Effector CD8-positive, alpha-beta T cell (primary cell): Measurements from ENCODE around the gene NUDT12.

Experiments used
- DNase-seq: peaks from one replicate; lab custom pipeline; 2025; lab: John Stamatoyannopoulos, UW

Gene NUDT12

DNA sequence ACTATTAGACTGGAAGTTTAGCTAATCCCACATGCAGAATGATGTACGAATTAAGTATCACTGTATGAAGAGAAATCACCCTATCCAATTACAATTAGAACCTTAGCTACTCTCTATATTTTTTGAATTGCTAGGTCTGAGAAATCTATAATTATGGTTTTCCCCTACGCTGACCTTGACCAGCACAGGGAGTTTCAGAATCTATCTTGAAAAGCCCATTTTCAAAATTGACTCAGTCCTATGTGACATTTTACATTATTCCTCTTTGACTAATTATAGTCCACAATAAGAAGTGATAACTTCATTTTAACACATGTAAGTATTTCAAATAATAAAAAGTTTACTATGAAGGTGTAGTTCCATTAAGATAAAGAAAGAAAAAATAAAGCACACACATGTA, 21.5 kb downstream of the NUDT12 start:
- no peak for DNase-seq

DNA sequence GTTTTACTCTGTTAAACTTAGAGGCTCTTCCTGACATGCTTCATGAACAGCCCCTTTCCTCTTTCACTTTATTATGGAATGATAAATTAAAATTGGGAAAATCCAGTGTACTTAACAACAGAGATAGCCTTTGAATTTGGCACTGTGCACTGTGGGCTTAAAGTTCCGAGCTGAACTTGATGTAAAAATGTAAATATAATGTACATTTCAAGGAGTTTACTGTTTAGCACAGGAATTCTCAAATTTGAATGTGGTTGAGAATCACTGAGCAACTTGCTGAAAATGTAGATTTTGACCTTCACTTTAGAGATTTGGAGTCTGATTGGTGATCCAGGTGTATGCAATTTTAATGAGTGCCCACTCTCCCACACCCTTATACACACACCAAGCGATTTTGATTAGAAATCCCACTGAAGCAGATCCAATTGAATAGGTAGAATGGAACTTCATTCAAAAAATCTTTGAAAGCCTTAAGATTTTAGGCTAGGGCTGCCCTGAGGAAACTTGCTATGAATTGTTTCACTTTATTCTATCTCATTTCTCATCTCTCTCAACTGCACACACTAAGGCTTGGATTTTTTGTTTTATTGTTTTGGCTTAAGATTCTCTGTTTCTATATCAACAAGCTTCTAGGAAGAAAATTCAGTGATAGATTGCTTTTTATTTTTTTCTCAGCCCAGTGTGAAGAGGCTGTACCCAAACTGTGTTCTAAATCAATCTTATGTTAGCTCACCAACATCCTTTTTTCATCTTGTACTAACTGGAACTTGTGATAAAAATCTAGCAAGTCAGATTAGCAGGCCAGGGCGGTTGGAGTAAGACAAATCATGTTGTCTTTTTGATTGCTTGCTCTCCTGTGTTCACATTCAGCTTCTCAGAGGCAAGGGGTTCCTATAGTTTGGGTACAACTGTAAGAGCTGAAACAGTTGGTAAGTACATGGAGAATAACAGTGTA, 22.9 kb downstream of the NUDT12 start:
- no peak for DNase-seq

DNA sequence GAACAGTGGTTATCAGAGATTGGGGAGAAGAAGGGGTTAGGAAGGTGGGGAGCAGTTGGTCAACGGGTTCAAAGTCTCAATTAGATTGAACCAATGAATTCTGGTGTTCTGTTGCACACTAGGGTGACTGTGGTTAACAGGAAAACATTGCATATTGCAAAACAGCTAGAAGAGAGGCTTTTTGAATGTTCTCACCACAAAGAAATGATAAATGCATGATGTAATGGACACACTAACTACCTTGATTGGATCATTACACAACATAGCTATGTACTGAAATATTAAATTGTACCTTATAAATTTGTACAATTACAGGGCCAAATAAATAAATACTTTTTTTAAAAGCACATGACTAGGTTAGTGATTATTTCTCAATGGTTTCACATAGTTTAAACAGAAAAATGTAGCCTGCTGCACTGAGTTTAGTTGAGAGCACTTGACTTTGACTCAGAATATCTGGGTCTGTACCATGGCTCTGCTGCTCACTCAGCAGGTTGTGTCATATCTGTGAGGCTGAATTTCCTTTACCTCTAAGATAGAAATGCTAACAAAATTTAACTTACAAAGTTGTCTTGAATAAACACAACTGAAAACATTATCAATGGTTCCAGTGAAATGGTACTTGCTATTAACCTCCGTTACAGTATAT, 30.4 kb downstream of the NUDT12 start:
- DNase-seq: no peak

DNA sequence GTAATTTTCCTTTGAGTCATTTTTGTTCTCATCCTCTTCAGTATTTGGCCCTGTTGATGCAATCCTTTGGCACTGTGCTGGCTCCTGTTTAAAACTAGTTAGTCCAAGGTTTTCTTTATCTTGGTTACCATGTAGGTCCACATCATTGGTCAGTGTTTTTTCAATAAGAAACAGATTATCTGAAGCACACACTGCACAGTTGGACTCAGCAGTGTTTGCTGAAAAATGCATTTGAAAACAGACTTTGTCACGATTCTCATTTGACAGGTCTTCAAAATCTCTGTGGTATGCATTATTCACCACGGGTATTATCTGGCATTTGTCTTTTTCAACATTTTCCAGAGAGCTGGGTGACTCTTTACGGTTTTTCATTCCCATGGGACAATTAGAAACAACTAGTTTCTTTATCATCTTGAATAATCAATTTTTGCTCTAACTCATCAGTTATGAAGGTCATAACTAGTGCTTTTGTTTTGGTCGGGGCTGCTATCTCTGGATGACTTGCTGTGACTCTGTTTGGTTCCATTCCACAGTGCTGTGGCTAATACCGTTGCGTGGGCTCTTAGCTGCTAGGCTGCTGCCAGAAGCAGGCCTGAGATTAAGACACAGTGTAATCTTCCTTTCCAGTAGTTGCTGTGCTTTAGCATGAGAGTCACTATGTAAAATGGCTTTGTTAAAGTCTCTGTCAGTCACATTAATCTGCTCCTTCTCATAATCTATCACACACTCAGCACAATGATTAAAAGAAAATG, 36.2 kb downstream of the NUDT12 start:
- DNase-seq: no peak

DNA sequence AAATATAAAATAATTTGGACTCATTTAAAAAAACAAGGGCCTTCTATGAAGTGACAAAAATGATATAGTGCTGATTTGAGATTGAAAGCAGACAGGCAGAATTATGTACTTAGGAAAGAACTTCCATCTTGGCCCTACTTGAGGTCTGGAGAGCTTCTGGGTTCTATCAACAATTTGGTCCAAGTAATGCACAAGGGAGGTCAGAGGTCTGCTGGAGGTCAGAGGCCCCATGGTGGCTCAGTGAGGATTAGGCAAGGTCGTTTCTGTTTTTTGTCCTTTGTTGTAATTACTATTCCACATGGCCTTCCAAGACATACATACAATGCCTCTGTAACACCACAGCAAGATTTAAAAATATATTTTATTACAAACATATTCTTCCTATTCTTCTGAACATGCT, 37.2 kb downstream of the NUDT12 start:
- no peak for DNase-seq

DNA sequence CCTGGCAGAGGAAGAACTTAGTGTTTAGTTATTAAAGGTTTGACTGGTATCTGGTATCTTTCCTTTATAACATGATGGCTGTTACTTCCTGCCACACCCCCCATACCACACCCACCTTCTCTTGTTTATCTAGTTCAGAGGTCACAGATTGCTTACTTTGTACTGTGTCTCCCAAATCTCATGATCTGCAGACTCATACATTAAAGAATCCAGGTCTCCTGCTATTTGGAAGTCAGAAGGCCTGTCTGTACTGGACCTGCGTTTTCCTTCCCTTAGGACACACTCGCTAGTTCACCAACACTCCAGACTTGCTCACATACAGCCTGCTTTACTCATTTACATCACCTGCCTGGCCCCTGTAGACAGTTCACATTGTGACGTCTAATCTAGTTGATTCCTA, 39.3 kb downstream of the NUDT12 start:
- no peak for DNase-seq

DNA sequence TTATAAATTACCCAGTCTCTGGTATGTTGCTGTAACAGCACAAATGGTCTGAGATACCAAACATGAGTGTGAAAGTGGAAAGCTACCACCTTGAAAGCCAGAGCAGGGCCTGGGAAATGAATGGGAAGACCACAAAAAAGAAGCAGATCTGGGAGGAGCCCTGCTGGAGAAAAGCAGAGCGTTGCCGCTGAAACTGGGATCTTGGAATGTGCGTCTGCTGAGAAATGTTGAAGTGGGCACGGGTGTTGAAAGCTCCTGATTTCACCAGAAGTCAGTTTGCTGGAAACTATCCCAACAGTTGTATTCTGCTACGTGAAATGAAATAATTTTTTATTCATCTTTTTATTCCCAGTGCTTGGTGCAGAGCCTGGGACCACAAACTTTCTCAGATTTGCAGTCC, 40.0 kb downstream of the NUDT12 start:
- no peak for DNase-seq

DNA sequence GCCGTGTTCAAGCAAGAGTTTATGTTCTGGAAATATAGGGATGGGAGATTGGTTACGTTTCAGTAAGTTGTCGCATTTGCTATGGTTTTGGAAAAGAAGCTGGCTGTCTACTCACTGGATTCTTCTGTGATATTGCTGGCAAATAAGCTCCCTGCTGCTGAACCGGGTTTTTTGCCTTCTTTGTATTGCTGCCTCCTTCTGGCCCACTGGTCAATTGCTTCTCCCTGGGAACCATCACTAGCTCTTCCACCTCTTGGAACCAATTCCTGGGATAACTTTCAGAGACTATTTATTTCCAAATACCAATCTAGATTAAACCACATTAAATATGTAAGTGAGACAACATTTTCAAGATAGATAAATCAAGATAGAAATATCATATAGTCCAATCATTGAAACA, 43.0 kb downstream of the NUDT12 start:
- no peak for DNase-seq

DNA sequence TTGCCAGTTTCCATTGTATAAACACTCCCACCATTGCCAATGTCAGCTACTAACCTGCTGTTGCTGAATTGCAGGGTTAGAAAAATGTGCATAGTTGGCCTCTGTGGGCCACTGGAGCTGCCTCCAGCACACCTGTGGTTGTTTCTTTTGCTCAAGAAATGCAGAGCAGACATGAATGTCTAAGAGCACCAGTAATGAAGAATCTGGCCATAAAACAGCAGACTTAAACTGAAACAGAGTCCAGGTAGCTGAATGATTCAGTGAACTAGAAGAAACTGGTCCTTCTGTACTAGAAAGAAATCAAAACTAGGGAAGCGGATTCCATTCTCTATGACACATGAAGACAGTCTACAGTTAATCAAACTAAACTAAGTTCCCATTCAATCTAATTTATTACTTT, 48.2 kb downstream of the NUDT12 start:
- no peak for DNase-seq

DNA sequence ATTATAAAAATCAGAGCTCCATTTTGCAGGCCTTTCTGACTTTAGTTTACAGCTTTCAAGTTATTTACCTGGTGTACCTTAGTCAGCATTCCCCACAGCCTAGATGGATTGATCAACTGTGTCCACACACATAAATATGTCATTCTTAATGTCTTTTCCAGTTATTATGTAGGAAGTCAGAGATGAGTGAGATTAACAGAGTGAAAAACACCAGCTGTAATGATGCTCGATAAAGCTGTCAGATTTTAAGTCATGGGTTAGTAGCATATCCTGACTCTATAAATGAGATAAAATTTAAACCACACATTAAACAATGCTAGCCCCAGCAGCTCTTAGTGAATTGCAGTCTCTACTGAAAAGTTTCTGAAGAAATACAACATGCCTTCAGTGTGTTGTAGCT, 48.9 kb downstream of the NUDT12 start:
- no peak for DNase-seq

DNA sequence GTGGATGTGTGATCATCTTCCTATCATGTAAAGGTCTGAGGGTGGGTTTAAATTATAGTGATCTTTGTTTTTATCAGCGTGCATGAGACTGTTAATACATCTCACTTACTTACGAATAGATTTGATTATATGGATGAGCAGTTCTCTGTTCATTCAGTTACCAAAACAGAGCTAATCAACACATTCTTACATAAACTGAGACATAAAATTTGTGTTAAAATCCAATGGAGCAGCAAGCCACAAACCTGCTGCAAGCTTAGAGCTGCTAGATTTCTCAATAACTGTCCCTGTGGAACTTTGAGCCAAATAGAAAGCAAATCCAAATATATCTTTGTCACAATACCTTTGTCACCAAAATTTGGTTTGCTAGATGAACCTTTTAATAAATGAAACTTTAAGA, 50.1 kb downstream of the NUDT12 start:
- no peak for DNase-seq

DNA sequence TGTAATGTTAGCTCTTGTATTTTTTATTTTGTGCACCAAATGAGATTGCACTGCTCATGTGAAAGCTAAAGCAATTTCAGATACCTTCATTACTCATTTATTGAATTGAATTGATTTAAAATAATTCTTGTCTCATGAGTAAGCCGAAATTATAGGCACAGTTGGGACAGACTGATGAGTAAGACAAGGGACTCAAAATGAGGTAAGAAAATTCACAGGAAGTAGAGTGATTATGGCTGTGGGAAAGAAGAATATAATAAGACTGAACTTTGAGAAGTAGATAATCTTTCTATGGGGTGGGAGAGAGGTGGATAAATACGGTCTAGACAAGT, 51.1 kb downstream of the NUDT12 start:
- no peak for DNase-seq

DNA sequence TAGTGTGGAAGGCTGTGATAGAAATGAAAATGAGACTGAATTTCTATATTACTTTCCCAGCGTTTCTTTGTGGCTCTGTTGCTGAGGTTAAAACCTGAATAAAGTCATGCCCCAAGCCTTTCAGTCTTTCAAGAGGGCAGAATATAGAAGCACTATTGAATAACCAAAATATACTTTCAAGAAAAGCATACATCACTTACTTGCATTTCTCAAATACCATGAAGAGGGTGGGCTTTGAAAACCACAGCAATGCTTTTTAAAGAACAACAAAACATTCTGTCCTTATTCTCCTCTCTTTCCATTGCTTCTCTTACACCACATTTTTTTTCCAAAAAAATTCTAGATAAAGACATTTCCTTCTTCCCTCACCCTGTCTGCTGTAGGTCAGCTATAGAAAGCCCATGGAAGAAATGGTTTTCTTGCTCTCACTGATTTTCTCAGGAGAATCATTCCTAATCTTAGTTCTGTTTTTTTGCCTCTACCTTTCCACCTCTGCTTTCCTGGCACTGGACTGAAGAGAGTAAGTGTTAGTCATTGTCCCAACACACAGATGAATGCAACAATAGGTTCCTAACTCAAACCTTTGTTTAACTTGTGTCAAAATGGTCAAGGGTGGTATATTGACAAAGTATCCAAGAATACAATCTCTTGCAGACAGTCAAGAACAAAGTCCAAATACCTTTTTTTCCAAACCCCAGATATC, 51.6 kb downstream of the NUDT12 start:
- no peak for DNase-seq

DNA sequence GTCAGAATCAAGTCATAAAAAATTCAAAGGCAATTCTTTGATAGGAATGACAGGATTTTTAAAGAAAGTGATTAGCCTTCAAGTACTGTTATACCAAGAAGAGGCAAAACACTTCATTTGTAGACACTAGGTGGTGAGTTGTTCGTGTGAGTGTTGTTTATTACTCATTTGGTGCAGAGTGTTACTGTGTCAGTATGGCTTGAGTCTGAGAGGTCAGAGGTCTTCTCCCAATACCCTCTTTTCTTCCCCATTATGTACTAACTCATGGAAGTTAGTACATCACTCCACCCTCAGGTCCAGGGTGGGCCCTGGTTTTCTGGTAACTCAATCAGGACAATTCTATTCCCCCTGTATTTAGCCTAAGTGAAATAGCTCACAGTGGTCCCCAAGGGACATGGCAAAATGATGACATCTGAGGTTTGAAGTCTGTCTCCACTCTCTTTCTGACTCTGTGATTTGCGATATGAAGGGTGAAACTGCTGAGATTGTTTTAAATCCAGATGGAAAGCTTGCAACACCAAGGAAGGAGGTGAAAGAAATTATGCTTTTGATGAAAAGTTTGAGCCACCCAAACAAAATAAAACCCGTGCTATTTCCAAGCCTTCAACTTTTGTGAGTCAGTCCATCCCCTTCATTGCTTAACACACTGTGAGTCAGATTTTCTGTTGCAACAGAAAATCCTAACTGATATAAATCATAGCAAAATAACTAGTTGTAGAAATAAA, 56.8 kb downstream of the NUDT12 start:
- DNase-seq: no peak

DNA sequence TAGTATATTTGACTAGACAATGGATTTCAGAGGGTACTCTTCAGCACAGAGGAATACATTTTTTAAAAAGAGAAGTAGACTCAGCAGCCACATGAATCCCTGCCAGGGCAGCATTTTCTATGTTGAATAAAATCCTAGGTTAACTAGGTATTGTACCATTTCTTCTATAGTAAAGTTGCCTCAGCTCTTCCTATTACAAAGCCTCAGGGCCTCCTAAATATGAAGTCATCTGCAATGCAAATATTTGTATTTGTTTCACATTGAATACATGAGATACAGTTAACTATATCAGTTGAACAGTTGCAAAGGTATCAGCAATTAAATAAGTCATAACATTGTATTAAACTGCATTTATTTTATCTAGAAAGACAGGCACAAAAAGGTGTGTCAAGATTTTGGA, 59.5 kb downstream of the NUDT12 start:
- DNase-seq: no peak

DNA sequence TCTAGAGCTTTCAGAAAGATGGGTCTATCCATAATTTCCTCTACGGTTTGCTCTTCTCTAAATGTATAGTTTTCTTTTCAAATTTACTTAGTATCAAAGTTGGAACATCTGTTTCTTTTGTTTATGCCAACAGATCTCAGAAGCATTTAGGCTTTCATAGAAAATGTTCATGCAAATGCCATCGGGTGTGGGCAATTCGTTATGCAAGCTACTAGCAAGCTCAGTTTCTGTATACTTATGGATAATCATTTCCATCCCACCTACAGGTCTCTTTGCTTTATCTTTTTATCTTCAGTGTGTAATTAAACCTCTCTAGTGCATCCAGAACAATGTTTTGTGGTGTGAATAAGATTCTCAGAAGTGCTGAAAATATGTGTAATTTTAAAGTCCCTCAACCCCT, 59.9 kb downstream of the NUDT12 start:
- DNase-seq: no peak
